T-helper 1 cell treated with Interleukin-12 subunit alpha and Interleukin-12 subunit beta and Interleukin-4 antibody, amounts not matched to agents 30 μg/mL and 1 μg/mL, for 36 hours (primary cell): ENCODE results near the gene IL18R1.

Source experiments
- H3K27ac Mint-ChIP-seq: one replicate; pipeline ENCODE4 v1.8.0; 2021; ENCODE audit warnings: mild to moderate bottlenecking, mixed read lengths
- H3K27me3 Mint-ChIP-seq: one replicate; pipeline ENCODE4 v1.8.0; 2021; ENCODE audit warnings: low read depth, mixed read lengths
- H3K36me3 Mint-ChIP-seq: one replicate; pipeline ENCODE4 v1.8.0; 2021; ENCODE audit warnings: low read depth, mixed read lengths
- H3K4me1 Mint-ChIP-seq: one replicate; pipeline ENCODE4 v1.8.0; 2021; ENCODE audit warnings: low read depth, mixed read lengths
- H3K4me3 Mint-ChIP-seq: one replicate; pipeline ENCODE4 v1.8.0; 2021; ENCODE audit warnings: mild to moderate bottlenecking, moderate library complexity, mixed read lengths
- H3K9me3 Mint-ChIP-seq: one replicate; pipeline ENCODE4 v1.8.0; 2021; ENCODE audit warnings: mixed read lengths

Gene IL18R1

DNA sequence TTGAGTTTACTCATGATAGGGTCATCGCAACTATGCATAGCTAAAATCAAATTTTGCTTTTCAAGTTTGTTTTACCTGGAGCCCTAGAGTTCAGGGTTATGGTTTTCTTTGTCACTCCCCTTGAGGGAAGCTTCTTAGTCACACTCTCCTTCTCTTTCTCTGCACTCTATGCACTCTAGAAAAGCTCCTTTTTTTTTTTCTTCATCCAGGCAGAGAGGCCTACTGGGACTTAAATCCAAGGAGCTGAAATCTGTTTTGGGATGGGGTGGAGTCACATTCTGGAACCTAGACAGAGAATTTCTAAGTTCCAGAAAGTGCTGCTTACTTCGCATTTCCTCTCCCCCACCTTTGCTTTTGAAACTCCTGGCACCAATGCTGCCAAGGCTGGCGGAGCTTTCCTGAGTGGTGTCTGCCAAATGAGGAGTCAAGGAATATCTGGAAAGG, 19.1 kb upstream of the IL18R1 start:
- Mint-ChIP-seq H3K9me3 (peaks cover 16% of the 10 kb centered on the region), H3K4me3 (no peak overlapping the region), H3K27ac (no peak overlapping the region), H3K27me3 (peaks cover 4% of the 10 kb centered on the region), H3K4me1 (peaks cover 17% of the 10 kb centered on the region), H3K36me3 (peaks cover 21% of the 10 kb centered on the region)

DNA sequence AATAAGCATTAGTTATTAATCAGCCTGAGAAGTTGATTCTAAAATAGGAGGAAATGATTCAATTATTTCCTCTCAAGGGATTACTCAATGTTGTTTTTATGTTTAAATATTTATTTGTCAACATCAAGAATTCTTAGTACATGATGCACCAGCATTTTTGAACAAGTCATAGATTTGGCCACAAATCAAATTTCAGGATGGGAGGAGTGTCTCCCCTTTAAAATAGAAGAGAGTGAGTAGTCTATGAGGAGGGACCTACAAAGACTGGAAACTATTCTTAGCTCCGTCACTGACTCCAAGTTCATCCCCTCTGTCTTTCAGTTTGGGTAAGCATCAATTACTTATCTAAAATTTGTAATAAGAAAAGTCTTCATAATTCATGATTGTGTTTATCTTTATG, 18.6 kb upstream of the IL18R1 start:
- H3K9me3 Mint-ChIP-seq, result peaks cover 14% of the 10 kb centered on the region
- H3K27ac Mint-ChIP-seq, result no peak overlapping the region
- H3K27me3 Mint-ChIP-seq, result peaks cover 4% of the 10 kb centered on the region
- no peak overlapping the region for H3K4me3 Mint-ChIP-seq
- peaks cover 20% of the 10 kb centered on the region for H3K36me3 Mint-ChIP-seq
- peaks cover 17% of the 10 kb centered on the region for H3K4me1 Mint-ChIP-seq

- H3K4me1 Mint-ChIP-seq, result peaks cover 17% of the 10 kb centered on the region
Measured at GRCh38 chr2:102337481-102338386, 17.9 kb upstream of the IL18R1 start.

GRCh38 chr2:102340778-102341177, 14.8 kb upstream of the IL18R1 start:
- no peak overlapping the region for H3K27ac Mint-ChIP-seq
- no peak overlapping the region for H3K4me3 Mint-ChIP-seq
- H3K4me1 Mint-ChIP-seq, result peaks cover 8% of the 10 kb centered on the region
- H3K9me3 Mint-ChIP-seq, result no peaks in the 10 kb centered on the region
- peaks cover 7% of the 10 kb centered on the region for H3K36me3 Mint-ChIP-seq
- no peaks in the 10 kb centered on the region for H3K27me3 Mint-ChIP-seq

More at GRCh38 chr2:102337481-102338386, 17.9 kb upstream of the IL18R1 start:
- Mint-ChIP-seq H3K9me3 (peaks cover 7% of the 10 kb centered on the region), H3K4me3 (no peak overlapping the region), H3K27ac (no peak overlapping the region), H3K36me3 (peaks cover 13% of the 10 kb centered on the region), H3K27me3 (peaks cover 4% of the 10 kb centered on the region)

DNA sequence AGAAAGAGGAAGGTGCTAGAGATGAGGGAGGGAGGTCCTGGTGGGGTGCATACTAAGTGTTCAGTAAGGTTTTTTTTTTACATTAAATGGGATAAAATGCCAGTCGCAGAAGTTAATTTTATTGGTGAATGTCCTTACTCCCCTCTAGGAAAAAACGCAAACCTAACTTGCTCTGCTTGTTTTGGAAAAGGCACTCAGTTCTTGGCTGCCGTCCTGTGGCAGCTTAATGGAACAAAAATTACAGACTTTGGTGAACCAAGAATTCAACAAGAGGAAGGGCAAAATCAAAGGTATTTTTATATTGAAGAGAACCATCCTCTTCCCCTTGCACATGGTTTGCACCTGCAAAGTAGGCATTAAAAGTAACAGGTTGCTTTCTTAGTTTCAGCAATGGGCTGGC, 12.7 kb upstream of the IL18R1 start:
- H3K27ac Mint-ChIP-seq, result no peak overlapping the region
- H3K36me3 Mint-ChIP-seq, result peaks cover 14% of the 10 kb centered on the region

DNA sequence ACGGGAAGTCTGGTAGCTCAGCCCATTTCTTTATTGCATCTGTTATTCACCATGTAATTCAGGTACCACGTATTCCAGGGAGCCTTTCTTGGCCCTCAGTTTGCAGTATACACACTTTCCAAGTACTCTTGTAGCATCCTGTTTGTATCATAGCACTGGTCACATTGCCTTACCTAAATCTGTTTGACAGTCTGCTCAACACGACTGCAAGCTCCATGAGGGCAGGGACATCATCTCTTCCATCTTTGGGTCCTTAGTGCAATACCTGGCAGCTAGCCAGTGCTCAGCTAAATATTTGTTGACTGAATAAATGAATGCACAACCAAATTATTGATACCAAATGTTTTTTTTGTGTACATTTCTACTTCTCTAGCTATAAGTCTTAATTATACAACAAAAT, 11.2 kb upstream of the IL18R1 start:
- Mint-ChIP-seq H3K4me3 (no peak overlapping the region), H3K36me3 (peaks cover 18% of the 10 kb centered on the region), H3K27ac (no peak overlapping the region), H3K27me3 (peaks cover 3% of the 10 kb centered on the region), H3K9me3 (no peaks in the 10 kb centered on the region), H3K4me1 (peaks cover 7% of the 10 kb centered on the region)

More for the DNA sequence above, 12.7 kb upstream of the IL18R1 start:
- Mint-ChIP-seq H3K4me1 (peaks cover 9% of the 10 kb centered on the region), H3K27me3 (peaks cover 3% of the 10 kb centered on the region), H3K4me3 (no peak overlapping the region), H3K9me3 (no peaks in the 10 kb centered on the region)

GRCh38 chr2:102345329-102345920, 10.2 kb upstream of the IL18R1 start:
- no peaks in the 10 kb centered on the region for H3K9me3 Mint-ChIP-seq
- H3K4me3 Mint-ChIP-seq, result no peak overlapping the region
- H3K4me1 Mint-ChIP-seq, result peaks cover 12% of the 10 kb centered on the region
- H3K27me3 Mint-ChIP-seq, result peaks cover 3% of the 10 kb centered on the region
- H3K36me3 Mint-ChIP-seq, result peaks cover 24% of the 10 kb centered on the region
- H3K27ac Mint-ChIP-seq, result no peak overlapping the region

DNA sequence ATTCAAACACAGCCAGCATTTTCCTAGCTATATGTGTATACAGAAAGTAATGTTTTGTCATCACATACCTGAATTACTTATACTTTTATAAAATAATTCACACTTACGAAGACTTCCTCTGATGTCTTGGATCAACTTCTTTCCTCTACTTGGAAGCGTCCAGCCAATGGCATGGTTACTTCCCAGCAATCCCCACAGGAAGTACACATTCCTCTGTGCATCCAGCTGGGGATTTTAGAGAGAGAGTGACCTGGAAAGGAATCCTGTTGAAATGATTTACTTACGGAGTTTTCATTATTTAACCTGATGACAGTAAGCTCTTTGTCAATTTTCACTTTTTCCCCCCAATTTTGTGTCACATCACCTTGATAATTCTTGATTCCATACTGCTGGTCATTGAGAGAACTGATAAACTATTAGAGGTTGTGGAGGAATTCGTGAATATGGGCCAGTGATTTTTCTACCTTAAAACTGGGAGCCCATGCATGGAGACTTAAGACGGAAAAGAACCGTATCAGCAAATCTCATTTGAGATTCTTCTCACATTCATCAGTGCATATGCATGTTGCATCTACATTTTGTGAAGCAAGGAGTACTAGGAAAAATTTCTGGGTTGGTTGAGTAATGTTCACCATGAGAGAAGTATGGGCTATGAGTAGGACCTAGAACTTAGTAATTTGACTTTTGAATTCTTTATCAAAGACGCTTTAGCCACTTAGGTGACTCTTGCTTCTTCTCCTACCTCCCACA, 9.0 kb upstream of the IL18R1 start:
- no peak overlapping the region for H3K27ac Mint-ChIP-seq
- no peaks in the 10 kb centered on the region for H3K9me3 Mint-ChIP-seq
- H3K4me3 Mint-ChIP-seq, result no peak overlapping the region
- peaks cover 12% of the 10 kb centered on the region for H3K4me1 Mint-ChIP-seq
- H3K27me3 Mint-ChIP-seq, result peaks cover 3% of the 10 kb centered on the region
- peaks cover 20% of the 10 kb centered on the region for H3K36me3 Mint-ChIP-seq

DNA sequence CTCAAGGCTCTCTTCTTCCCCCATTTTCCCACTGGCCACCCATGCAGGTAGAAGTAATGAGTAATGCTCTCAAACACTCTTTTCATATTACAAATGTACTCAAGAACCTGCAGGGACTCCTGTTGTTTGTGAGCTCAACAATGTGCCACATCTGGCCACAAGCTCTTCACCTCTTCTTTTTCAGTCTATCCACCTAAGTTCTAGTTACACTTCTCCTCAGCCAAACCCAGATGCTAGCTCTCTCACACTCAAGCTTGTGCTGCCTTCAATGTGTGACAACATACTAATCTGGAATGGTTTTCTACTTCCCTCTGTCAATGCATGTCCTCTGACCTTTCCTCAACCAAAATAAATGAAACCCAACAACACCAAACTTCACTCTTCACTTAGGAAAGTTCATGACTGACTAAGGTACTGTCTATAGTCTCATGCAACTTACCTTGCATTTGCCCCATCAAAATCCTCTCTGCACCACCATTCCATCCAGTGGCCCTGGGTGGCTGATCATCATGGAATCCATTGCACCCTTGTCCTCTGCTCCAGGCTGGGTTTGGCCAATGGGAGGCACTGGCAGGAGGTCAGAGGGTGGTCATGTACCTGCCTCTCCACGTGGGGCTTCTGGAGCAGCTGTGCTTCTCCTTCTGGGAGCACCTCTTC, 5.3 kb upstream of the IL18R1 start:
- peaks cover 16% of the 10 kb centered on the region for H3K4me1 Mint-ChIP-seq
- H3K27me3 Mint-ChIP-seq, result peaks cover 3% of the 10 kb centered on the region
- peaks cover 25% of the 10 kb centered on the region for H3K36me3 Mint-ChIP-seq
- H3K9me3 Mint-ChIP-seq, result no peaks in the 10 kb centered on the region
- no peak overlapping the region for H3K4me3 Mint-ChIP-seq
- H3K27ac Mint-ChIP-seq, result peak overlapping the region; percentile 19

GRCh38 chr2:102356381-102356712, 751 bp downstream of the IL18R1 start:
- Mint-ChIP-seq H3K27ac (peak overlapping the region; percentile 95), H3K9me3 (no peaks in the 10 kb centered on the region), H3K4me3 (peak overlapping the region; percentile 98), H3K27me3 (no peaks in the 10 kb centered on the region), H3K4me1 (peaks cover 45% of the 10 kb centered on the region), H3K36me3 (peaks cover 33% of the 10 kb centered on the region)

DNA sequence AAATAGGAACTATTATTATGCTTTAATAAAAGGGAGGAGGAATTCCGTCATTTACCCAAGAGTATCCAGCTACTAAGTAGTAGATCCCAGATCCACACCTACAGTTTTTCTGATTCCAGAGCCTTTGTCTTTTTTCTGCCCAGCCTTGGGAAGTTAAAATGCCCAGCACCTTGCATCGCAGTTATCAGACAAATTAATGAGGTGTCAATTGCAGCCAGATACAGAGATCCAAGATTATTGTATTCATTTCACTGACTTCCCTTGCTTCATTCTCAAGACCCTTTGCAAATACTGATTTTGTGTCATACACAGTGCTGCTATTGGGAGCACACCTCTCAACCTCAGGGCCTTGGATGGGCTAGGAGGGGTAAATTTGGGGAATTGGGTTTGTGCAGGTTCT, 1.1 kb downstream of the IL18R1 start:
- peak overlapping the region; percentile 98 for H3K4me3 Mint-ChIP-seq
- H3K4me1 Mint-ChIP-seq, result peaks cover 49% of the 10 kb centered on the region
- no peaks in the 10 kb centered on the region for H3K27me3 Mint-ChIP-seq
- H3K27ac Mint-ChIP-seq, result peak overlapping the region; percentile 95
- H3K9me3 Mint-ChIP-seq, result no peaks in the 10 kb centered on the region
- peaks cover 36% of the 10 kb centered on the region for H3K36me3 Mint-ChIP-seq

DNA sequence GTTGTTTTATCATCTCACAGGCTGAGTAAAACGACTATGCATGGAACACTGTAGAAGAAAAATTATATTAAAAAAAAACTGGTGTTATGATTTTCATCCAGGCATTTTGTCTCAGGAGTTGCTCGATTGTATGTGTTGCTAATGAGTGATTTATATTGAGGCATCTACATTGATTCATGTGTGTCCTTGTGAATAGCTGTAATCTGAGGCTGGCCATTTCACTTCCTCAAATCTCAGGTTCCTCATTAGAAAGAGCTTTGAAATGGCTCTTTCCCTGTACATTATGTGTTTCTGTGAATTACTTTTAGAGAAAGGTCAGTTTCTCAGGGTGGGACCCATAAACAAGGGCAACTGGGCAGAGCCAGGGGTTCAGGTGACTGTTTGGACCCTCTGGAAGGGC, 2.3 kb downstream of the IL18R1 start:
- Mint-ChIP-seq H3K36me3 (peaks cover 44% of the 10 kb centered on the region), H3K4me3 (peak overlapping the region; percentile 98), H3K27me3 (no peaks in the 10 kb centered on the region), H3K9me3 (peaks cover 3% of the 10 kb centered on the region), H3K27ac (peak overlapping the region; percentile 52), H3K4me1 (peaks cover 54% of the 10 kb centered on the region)

- Mint-ChIP-seq H3K4me1 (peaks cover 56% of the 10 kb centered on the region), H3K27ac (peak overlapping the region; percentile 27), H3K4me3 (peak overlapping the region; percentile 98), H3K36me3 (peaks cover 50% of the 10 kb centered on the region), H3K9me3 (peaks cover 4% of the 10 kb centered on the region), H3K27me3 (no peaks in the 10 kb centered on the region)
Measured at GRCh38 chr2:102358496-102358895, 2.9 kb downstream of the IL18R1 start.

DNA sequence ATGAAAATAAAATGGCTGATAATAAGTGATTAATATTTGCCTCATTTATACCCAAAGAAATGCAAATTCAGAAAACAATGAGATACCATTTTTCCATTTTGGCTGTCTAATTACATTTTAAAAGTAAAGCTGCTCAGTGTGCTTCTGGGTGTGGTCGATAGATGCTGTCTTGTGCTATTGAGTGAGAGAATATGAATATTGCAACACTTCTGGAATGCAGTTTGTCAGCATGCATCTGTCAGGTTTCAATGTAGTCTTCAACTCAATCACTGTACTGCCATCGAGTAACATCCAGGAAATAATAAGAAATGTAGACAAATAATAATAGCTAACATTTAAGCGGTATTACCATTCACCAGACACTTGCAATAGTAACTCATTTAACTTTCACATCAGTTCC, 3.9 kb downstream of the IL18R1 start:
- Mint-ChIP-seq H3K9me3 (peaks cover 10% of the 10 kb centered on the region), H3K4me1 (peaks cover 58% of the 10 kb centered on the region), H3K27ac (no peak overlapping the region), H3K4me3 (peak overlapping the region; percentile 98), H3K36me3 (peaks cover 57% of the 10 kb centered on the region), H3K27me3 (no peaks in the 10 kb centered on the region)
